HCT116 (cell line): Measurements from ENCODE around the gene WDPCP. TPM values are rescaled to one million over a fixed set of nuclear protein-coding genes. Genes with fewer than 3 reads are reported as not detected.

ENCODE experiments used
- ATAC-seq: fragments of 200-7000 bp; cut with Tn5 transposase; 2 replicates; pipeline ENCODE4 v1.9.1; 2020; ENCODE audit warnings: mild to moderate bottlenecking, moderate library complexity
- BruUV-seq: library from RNA; stranded (reverse); fragments of 400-500 nt; replicated peaks from 2 replicates; lab custom pipeline; 2021; lab: Mats Ljungman, UMichigan
- CTCF ChIA-PET: fragments of 300-600 bp; sonication (Branson Sonifier 250); formaldehyde crosslinking; loops from one replicate; lab custom pipeline; 2021; ENCODE audit warnings: antibody characterized with exemption; lab: Charles Lee
- POLR2A ChIA-PET: fragments of 300-600, 350-600 bp; sonication (Branson Sonifier 250); formaldehyde crosslinking; loops from one replicate; lab custom pipeline; 2021; ENCODE audit warnings: antibody characterized with exemption; lab: Charles Lee
- RAD21 ChIA-PET, 2 experiments: fragments of 300-600 bp; sonication (Branson Sonifier 250); formaldehyde crosslinking; loops; one replicate each; lab custom pipeline; 2023; ENCODE audit warnings: low total read pairs in 2 of 2; ENCODE audit not compliant: uncharacterized antibody in 2 of 2, unreplicated experiment in 2 of 2, low non-redundant PET in 1 of 2; lab: Charles Lee
- DNase-seq: peaks from one replicate; pipeline ENCODE4 v3.0.0-alpha.2; 2010; ENCODE audit warnings: low read depth, low spot score
- H2AFZ ChIP-seq: fragments of 200-600 bp; shearing (Covaris generic), sonication (generic); 2 replicates; pipeline ENCODE4 v1.6.1; 2017; ENCODE audit warnings: low read depth, mixed run types, mixed read lengths, antibody characterized with exemption, low read length; ENCODE audit not compliant: poor library complexity, severe bottlenecking
- H3K27ac ChIP-seq: 2 replicates; pipeline ENCODE4 v1.5.1; 2012; ENCODE audit warnings: low read depth, low read length
- H3K27me3 ChIP-seq: fragments of 200-600 bp; sonication (generic); 2 replicates; pipeline ENCODE4 v1.6.1; 2016; ENCODE audit warnings: mixed run types, low read length, mixed read lengths; ENCODE audit not compliant: insufficient read depth
- H3K36me3 ChIP-seq, 2 experiments: fragments of 200-500 bp in 1 of 2; fragments of 200-600 bp in 1 of 2; sonication (Bioruptor generic) in 1 of 2; sonication (generic) in 1 of 2; 2 replicates each; pipeline versions ENCODE4 v1.5.1 to v1.6.1; 2014 to 2016; ENCODE audit warnings: low read length in 2 of 2, inconsistent platforms in 1 of 2, mixed read lengths in 1 of 2, mixed run types in 1 of 2; ENCODE audit not compliant: insufficient read depth in 2 of 2, control insufficient read depth in 1 of 2
- H3K4me1 ChIP-seq, 2 experiments: fragments of 200-600 bp in 1 of 2; sonication (generic) in 1 of 2; 2 replicates each; pipeline versions ENCODE4 v1.5.1 to v1.6.1; 2012 to 2017; ENCODE audit warnings: low read length in 2 of 2, inconsistent platforms in 1 of 2, mild to moderate bottlenecking in 1 of 2, mixed read lengths in 1 of 2, mixed run types in 1 of 2, moderate library complexity in 1 of 2; ENCODE audit not compliant: insufficient read depth in 2 of 2, control insufficient read depth in 1 of 2
- H3K4me2 ChIP-seq: fragments of 200-600 bp; sonication (generic); 2 replicates; pipeline ENCODE4 v1.6.1; 2017; ENCODE audit warnings: mixed run types, low read length, mixed read lengths
- H3K4me3 ChIP-seq, 2 experiments: fragments of 200-600 bp in 1 of 2; sonication (generic) in 1 of 2; replicated peaks in 1 of 2; 2 replicates each; pipeline ENCODE4 v1.5.1; 2011 to 2016; ENCODE audit warnings: low read length in 2 of 2, control low read depth in 1 of 2, low read depth in 1 of 2, mild to moderate bottlenecking in 1 of 2, mixed read lengths in 1 of 2, mixed run types in 1 of 2
- H3K79me2 ChIP-seq: fragments of 200-600 bp; sonication (generic); 2 replicates; pipeline ENCODE4 v1.6.1; 2017; ENCODE audit warnings: mild to moderate bottlenecking, mixed run types, low read length, moderate library complexity, mixed read lengths; ENCODE audit not compliant: insufficient read depth
- H3K9ac ChIP-seq: fragments of 200-600 bp; sonication (generic); 2 replicates; pipeline ENCODE4 v1.6.1; 2016; ENCODE audit warnings: low read length, mixed read lengths
- H3K9me2 ChIP-seq: fragments of 200-600 bp; sonication (generic), shearing (Covaris generic); 2 replicates; pipeline ENCODE4 v1.6.1; 2017; ENCODE audit warnings: mixed run types, mild to moderate bottlenecking, moderate library complexity; ENCODE audit not compliant: insufficient read depth
- H3K9me3 ChIP-seq, 2 experiments: fragments of 200-500 bp in 1 of 2; fragments of 200-600 bp in 1 of 2; sonication (Bioruptor generic) in 1 of 2; sonication (generic) in 1 of 2; 2 replicates each; pipeline ENCODE4 v1.6.1; 2014 to 2017; ENCODE audit warnings: low read length in 2 of 2, mixed read lengths in 2 of 2, inconsistent platforms in 1 of 2, low read depth in 1 of 2, mild to moderate bottlenecking in 1 of 2, mixed run types in 1 of 2, moderate library complexity in 1 of 2; ENCODE audit not compliant: control insufficient read depth in 1 of 2, insufficient read depth in 1 of 2
- H4K20me1 ChIP-seq: fragments of 200-600 bp; sonication (generic), shearing (Covaris generic); 2 replicates; pipeline ENCODE4 v1.6.1; 2017; ENCODE audit warnings: mixed run types, mild to moderate bottlenecking, moderate library complexity; ENCODE audit not compliant: insufficient read depth
- CBX3 ChIP-seq: IDR thresholded peaks from 2 replicates; pipeline ENCODE4 v1.6.1; 2012; ENCODE audit warnings: low read depth
- CEBPB ChIP-seq: IDR thresholded peaks from 2 replicates; pipeline ENCODE4 v1.6.1; 2012; ENCODE audit warnings: low read depth
- ELF1 ChIP-seq: IDR thresholded peaks from 2 replicates; pipeline ENCODE4 v1.6.1; 2012; ENCODE audit warnings: low read depth, borderline replicate concordance
- EZH2 ChIP-seq: fragments of 200-600 bp; sonication (generic); IDR thresholded peaks from 2 replicates; pipeline ENCODE4 v1.6.1; 2017; ENCODE audit warnings: antibody characterized with exemption, mixed run types
- EZH2phosphoT487 ChIP-seq: fragments of 200-600 bp; IDR thresholded peaks from 2 replicates; pipeline ENCODE4 v1.6.1; 2018; ENCODE audit warnings: antibody characterized with exemption, borderline replicate concordance
- FOSL1 ChIP-seq: IDR thresholded peaks from 2 replicates; pipeline ENCODE4 v1.6.1; 2012; ENCODE audit warnings: low read depth
- JUND ChIP-seq: IDR thresholded peaks from 2 replicates; pipeline ENCODE4 v1.6.1; 2012
- POLR2A ChIP-seq: IDR thresholded peaks from 2 replicates; pipeline ENCODE4 v1.7.0; 2011; ENCODE audit warnings: borderline replicate concordance; ENCODE audit not compliant: insufficient read depth, insufficient read length; ENCODE audit errors: extremely low read depth
- POLR2AphosphoS5 ChIP-seq: IDR thresholded peaks from 2 replicates; pipeline ENCODE4 v1.6.1; 2011; ENCODE audit warnings: mild to moderate bottlenecking, low read depth, low read length, moderate library complexity
- RAD21 ChIP-seq: IDR thresholded peaks from 2 replicates; pipeline ENCODE4 v1.6.1; 2012; ENCODE audit warnings: low read depth, mild to moderate bottlenecking
- SIN3A ChIP-seq: IDR thresholded peaks from 2 replicates; pipeline ENCODE4 v1.6.1; 2012; ENCODE audit warnings: low read depth
- SP1 ChIP-seq: IDR thresholded peaks from 2 replicates; pipeline ENCODE4 v1.6.1; 2012; ENCODE audit warnings: low read depth
- SRF ChIP-seq: IDR thresholded peaks from 2 replicates; pipeline ENCODE4 v1.6.1; 2012; ENCODE audit warnings: low read depth
- YY1 ChIP-seq: IDR thresholded peaks from 2 replicates; pipeline ENCODE4 v1.6.1; 2011; ENCODE audit warnings: low read length, low read depth, moderate library complexity, mild to moderate bottlenecking; ENCODE audit not compliant: insufficient replicate concordance; ENCODE audit errors: extremely low read depth
- intact Hi-C: fragments of 100-400 bp; cut with micrococcal nuclease; formaldehyde crosslinking; loops from 2 replicates; pipeline ENCODE4 v1.10.0; 2022
- total RNA-seq: library from RNA; stranded (reverse); gene quantifications from one replicate; pipeline ENCODE4 v1.2.1, GENCODE V29; 2021; ENCODE audit not compliant: unreplicated experiment
- TF ChIP-seq, protein P1 (sequence below), 3 experiments: fragments of 200-600 bp in 1 of 3; sonication (generic) in 1 of 3; IDR thresholded peaks in 2 of 3; conservative IDR thresholded peaks in 1 of 3; 2 replicates each; pipeline ENCODE4 v1.5.1; 2012 to 2017; ENCODE audit warnings: low read depth in 2 of 3, low read length in 2 of 3, antibody characterized with exemption in 1 of 3, borderline replicate concordance in 1 of 3, control low read depth in 1 of 3, mild to moderate bottlenecking in 1 of 3, mixed read lengths in 1 of 3, mixed run types in 1 of 3, moderate library complexity in 1 of 3; ENCODE audit not compliant: insufficient read depth in 1 of 3
- TF ChIP-seq, protein P2 (sequence below): IDR thresholded peaks from 2 replicates; pipeline ENCODE4 v1.6.1; 2012
- TF ChIP-seq, protein P3 (sequence below): IDR thresholded peaks from 2 replicates; pipeline ENCODE4 v1.6.1; 2012

The WDPCP gene
- total RNA-seq, 1 experiment from 2014 or later: 4.1 TPM

DNA sequence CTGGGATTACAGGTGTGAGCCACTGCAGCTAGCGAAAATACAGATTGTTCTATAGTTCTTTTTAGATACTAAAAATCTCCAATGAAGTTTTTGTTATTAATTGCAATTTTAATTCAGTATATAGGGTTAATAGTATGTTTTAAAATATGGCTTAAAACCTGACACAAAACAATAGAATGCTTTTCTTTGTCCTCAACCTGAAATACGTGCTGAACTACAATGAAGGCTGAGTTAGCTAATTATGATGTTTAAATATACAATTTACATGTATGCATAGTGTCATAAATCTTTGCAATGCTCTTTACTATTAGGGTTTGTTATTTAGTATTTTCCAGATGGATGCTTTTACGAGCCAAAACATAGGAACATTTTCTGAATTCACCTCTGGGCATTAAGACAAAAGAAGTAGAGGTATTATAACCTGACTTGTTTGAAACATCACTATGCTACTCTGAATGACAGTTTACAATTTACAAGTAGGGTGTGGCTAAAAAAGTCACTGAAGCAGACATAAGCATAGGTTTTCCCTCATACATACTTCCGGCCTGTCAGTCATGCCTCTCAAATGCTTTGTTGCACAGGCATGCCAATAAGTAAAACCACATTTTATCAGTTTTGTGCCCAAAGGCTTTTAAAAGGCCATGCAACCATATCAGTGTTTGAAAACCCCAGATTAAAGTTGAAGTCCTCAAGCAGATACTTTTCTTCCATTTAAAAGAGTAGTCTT is 369.3 kb downstream of the WDPCP start:
- intact Hi-C loops: no loop called here
- Histone ChIP-seq H3K9ac (no peak overlapping the region), H3K36me3 (no peaks in the 10 kb centered on the region), H4K20me1 (no peaks in the 10 kb centered on the region), H3K9me3 (no peaks in the 10 kb centered on the region), H3K79me2 (no peaks in the 10 kb centered on the region), H3K9me2 (no peaks in the 10 kb centered on the region), H3K27ac (no peak overlapping the region), H2AFZ (no peak overlapping the region), H3K4me1 (no peaks in the 10 kb centered on the region), H3K4me3 (no peak overlapping the region), H3K4me2 (no peak overlapping the region), H3K27me3 (no peaks in the 10 kb centered on the region)
- BruUV-seq: no TSS peak
- DNase-seq: no peak
- CTCF ChIA-PET: no interaction called here
- RAD21 ChIA-PET: no interaction called here
- POLR2A ChIA-PET: no interaction called here
- no peak for ATAC-seq
- TF ChIP-seq EZH2 (no peak), SRF (no peak)

DNA sequence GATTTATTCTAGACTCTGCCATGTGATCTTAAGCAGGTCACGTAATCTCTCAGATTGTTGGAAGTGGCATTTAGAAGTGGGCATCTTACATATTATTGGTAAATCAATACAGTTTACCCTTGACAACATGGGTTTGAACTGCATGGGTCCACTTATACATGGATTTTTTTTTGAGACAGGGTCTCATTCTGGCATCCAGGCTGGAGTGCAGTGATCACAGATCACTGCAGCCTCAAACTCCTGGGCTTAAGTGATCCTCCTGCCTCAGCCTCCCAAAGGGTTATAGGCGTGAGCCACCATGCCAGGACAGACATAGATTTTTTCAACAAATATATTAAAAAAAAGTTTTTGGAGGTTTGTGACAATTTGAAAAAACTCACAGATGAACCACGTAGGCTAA is 393.0 kb downstream of the WDPCP start:
- Histone ChIP-seq H3K27ac (no peak overlapping the region), H3K9me3 (no peaks in the 10 kb centered on the region), H4K20me1 (no peaks in the 10 kb centered on the region), H3K9me2 (no peaks in the 10 kb centered on the region), H3K36me3 (no peaks in the 10 kb centered on the region), H3K9ac (no peak overlapping the region), H2AFZ (no peak overlapping the region), H3K79me2 (no peaks in the 10 kb centered on the region), H3K27me3 (no peaks in the 10 kb centered on the region), H3K4me1 (no peaks in the 10 kb centered on the region), H3K4me3 (no peak overlapping the region), H3K4me2 (no peak overlapping the region)
- ATAC-seq (no peak), DNase-seq (no peak)
- no TSS peak for BruUV-seq
- ChIA-PET CTCF (no interaction called here), RAD21 (no interaction called here), POLR2A (no interaction called here)
- intact Hi-C loops: no loop called here
- no peak for TF ChIP-seq YY1
- no peak for TF ChIP-seq CEBPB
- TF ChIP-seq POLR2AphosphoS5: no peak
- TF ChIP-seq POLR2A: no peak
- no peak for TF ChIP-seq SRF
- no peak for TF ChIP-seq ELF1
- no peak for TF ChIP-seq RAD21
- TF ChIP-seq, protein P1, sequence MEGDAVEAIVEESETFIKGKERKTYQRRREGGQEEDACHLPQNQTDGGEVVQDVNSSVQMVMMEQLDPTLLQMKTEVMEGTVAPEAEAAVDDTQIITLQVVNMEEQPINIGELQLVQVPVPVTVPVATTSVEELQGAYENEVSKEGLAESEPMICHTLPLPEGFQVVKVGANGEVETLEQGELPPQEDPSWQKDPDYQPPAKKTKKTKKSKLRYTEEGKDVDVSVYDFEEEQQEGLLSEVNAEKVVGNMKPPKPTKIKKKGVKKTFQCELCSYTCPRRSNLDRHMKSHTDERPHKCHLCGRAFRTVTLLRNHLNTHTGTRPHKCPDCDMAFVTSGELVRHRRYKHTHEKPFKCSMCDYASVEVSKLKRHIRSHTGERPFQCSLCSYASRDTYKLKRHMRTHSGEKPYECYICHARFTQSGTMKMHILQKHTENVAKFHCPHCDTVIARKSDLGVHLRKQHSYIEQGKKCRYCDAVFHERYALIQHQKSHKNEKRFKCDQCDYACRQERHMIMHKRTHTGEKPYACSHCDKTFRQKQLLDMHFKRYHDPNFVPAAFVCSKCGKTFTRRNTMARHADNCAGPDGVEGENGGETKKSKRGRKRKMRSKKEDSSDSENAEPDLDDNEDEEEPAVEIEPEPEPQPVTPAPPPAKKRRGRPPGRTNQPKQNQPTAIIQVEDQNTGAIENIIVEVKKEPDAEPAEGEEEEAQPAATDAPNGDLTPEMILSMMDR (IDR thresholded peaks at IDR 0.05 in 2 of 3, conservative IDR thresholded peaks at IDR 0.05 in 1 of 3; ENCODE audit: borderline replicate concordance in 1 of 3, insufficient read depth in 1 of 3, low read depth in 2 of 3, low read length in 2 of 3): no peak
- TF ChIP-seq EZH2: no peak
- no peak for TF ChIP-seq SIN3A
- no peak for TF ChIP-seq SP1
- no peak for TF ChIP-seq FOSL1
- no peak for TF ChIP-seq JUND
- TF ChIP-seq, protein P2, sequence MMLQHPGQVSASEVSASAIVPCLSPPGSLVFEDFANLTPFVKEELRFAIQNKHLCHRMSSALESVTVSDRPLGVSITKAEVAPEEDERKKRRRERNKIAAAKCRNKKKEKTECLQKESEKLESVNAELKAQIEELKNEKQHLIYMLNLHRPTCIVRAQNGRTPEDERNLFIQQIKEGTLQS: no peak
- TF ChIP-seq, protein P3, sequence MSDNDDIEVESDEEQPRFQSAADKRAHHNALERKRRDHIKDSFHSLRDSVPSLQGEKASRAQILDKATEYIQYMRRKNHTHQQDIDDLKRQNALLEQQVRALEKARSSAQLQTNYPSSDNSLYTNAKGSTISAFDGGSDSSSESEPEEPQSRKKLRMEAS: no peak
- TF ChIP-seq CBX3: no peak
- TF ChIP-seq EZH2phosphoT487: no peak
